Stimulated activated CD8-positive, alpha-beta memory T cell treated with anti-CD3 and anti-CD28 coated beads, Interleukin-2, amount 100 ng/mL, for 48 hours (primary cell): Measurements from ENCODE around the gene FOLR1.
"Not testable (repeated sequence)": the region's sequence is repeated elsewhere in the genome, so short reads cannot be mapped to it uniquely, and the experiment has no call there.

Source experiments
- DNase-seq, 2 donors: peaks; one replicate each; pipeline ENCODE4 v3.0.0-alpha.2; 2020; ENCODE audit warnings: low read depth in 2 of 2

The FOLR1 gene

DNA sequence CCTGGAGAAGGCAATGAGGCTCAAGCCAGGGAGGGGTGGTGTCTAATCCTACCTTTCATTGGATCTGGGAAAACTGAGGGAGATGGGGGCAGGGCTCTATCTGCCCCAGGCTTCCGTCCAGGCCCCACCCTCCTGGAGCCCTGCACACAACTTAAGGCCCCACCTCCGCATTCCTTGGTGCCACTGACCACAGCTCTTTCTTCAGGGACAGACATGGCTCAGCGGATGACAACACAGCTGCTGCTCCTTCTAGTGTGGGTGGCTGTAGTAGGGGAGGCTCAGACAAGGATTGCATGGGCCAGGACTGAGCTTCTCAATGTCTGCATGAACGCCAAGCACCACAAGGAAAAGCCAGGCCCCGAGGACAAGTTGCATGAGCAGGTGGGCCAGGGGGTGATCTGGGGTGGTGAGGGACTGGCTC lies at the start of gene FOLR1:
FOLR1 (plus strand) TSS at position 180 of the 421 bp plus-strand sequence; CDS start at position 214, 34 bp downstream.
- DNase-seq, result no peak

DNA sequence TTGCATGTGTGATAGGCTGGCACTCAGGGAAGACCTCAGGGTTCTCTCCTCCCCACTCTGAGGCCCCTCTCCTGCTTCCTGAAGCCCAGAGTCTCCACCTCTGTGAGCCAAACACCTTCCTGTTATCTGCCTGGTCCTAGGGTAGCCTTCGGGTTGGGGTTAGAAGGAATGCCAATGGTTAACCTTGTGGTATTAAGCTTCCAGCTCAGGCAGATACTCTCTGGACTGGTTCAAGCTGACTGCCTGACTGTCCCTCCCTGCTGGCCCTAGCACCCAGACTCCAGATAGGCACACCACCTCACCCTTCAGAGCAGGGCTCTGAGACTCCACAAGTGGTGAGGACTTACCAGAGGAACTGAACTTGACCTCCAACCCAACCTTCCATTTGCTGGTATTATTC lies 49.4 kb upstream of the FOLR1 start:
- DNase-seq, result not testable (repeated sequence)

DNA sequence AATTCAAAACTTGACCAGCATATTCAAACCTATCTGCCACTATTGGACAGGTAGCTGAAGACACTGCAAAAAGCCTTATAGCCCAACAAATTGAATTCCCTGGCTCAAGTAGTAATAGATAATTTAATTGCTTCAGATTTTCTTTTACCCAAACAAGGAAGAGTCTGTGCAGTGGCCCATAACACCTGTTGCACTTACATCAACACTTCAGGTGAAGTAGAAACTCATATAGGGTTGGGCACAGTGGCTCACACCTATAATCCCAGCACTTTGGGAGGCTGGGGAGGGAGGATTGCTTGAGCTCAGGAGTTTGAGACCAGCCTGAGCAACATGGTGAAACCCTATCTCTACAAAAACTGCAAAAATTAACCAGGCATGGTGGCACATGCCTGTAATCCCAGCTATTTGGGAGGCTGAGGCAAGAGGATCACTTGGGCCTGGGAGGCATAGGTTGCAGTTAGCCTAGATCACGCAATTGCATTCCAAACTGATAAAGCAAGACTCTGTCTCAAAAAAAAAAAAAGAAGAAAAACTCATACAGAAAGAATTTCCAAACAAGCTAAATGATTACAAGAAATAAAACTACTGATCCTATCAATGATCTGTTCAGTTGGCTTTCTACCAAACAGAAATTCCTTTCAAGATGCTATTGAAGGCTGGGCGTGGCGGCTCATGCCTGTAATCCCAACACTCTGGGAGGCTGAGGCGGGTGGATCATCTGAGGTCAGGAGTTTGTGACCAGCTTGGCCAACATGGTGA lies 47.0 kb upstream of the FOLR1 start:
- DNase-seq, result no peak

GRCh38 chr11:72146625-72147024 lies 45.3 kb upstream of the FOLR1 start:
- no peak for DNase-seq

DNA sequence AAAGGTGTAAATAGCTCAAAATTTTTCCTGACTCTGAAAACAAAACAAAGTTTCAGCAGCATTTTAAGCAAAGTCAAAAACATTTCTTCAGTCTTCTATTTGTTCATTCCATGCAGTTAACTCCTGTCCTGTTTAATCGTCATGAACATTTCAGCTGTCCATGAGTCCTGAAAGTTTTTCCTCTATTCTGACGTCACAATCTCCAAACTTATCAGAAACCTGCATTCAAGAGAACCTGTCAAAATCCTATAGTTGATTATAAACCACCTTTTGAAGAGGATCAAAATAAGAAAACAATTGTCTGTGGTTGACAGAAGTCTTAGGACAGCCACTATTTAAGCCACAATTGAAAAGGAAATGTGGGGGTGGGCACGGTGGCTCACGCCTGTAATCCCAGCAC lies 41.1 kb upstream of the FOLR1 start:
- DNase-seq, result no peak

- DNase-seq, result not testable (repeated sequence)
These were observed 38.1 kb upstream of the FOLR1 start for GRCh38 chr11:72153874-72154273.

- DNase-seq, result no peak
These were observed 37.1 kb upstream of the FOLR1 start for GRCh38 chr11:72154816-72155215.

GRCh38 chr11:72155751-72156150 lies 36.2 kb upstream of the FOLR1 start:
- no peak for DNase-seq

DNA sequence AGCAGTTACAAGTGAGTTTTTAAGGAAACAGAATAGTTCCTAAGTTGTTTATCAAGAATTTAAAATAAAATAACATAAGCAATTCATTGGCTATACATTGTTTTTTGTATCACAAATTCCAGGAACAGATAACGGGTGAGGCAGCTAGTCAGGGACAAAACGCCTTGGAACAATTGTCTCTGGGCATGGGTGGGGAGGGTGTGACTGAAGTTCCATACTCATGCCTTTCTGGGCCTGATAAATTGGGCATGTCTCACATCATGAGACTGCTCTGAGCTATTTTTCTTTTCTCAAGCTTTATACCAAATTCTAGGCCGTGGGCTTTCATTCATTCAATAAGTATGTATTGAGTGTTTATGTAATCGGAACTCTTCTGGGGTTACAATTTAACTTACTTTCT lies 34.8 kb upstream of the FOLR1 start:
- DNase-seq, result no peak

GRCh38 chr11:72160319-72160718 lies 31.6 kb upstream of the FOLR1 start:
- no peak for DNase-seq

- no peak for DNase-seq
These were observed 28.9 kb upstream of the FOLR1 start for GRCh38 chr11:72162891-72163492.

DNA sequence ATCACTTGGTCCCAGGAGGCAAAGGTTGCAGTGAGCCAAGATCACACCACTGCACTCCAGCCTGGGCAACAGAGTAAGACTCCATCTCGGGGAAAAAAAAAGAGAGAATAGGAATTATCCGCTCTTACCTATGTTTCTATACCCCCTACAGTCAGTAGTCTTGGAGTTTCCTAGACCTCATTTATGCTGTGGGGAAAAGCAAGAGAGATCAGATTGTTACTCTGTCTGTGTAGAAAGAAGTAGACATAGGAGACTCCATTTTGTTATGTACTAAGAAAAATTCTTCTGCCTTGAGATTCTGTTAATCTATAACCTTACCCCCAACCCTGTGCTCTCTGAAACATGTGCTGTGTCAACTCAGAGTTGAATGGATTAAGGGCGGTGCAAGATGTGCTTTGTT lies 27.8 kb upstream of the FOLR1 start:
- not testable (repeated sequence) for DNase-seq

GRCh38 chr11:72169046-72169555 lies 22.8 kb upstream of the FOLR1 start:
- DNase-seq, result not testable (repeated sequence)

DNA sequence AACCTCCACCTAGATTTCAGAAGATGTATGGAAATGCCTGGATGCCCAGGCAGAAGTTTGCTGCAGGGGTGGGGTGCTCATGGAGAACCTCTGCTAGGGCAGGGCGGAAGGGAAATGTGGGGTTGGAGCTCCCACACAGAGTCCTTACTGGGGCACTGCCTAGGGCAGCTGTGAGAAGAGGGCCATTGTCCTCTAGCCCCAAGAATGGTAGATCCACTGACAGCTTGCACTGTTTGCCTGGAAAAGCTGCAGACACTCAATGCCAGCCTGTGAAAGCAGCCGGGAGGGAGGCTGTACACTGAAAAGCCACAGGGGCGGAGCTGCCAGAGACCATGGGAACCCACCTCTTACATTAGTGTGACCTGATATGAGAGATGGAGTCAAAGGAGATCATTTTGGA lies 22.2 kb upstream of the FOLR1 start:
- DNase-seq, result not testable (repeated sequence)

GRCh38 chr11:72172043-72172442 lies 19.9 kb upstream of the FOLR1 start:
- DNase-seq, result not testable (repeated sequence)

GRCh38 chr11:72173291-72173690 lies 18.6 kb upstream of the FOLR1 start:
- DNase-seq, result no peak

GRCh38 chr11:72174302-72175070 lies 17.5 kb upstream of the FOLR1 start:
- DNase-seq, result no peak

GRCh38 chr11:72177656-72178055 lies 14.3 kb upstream of the FOLR1 start:
- DNase-seq, result no peak

DNA sequence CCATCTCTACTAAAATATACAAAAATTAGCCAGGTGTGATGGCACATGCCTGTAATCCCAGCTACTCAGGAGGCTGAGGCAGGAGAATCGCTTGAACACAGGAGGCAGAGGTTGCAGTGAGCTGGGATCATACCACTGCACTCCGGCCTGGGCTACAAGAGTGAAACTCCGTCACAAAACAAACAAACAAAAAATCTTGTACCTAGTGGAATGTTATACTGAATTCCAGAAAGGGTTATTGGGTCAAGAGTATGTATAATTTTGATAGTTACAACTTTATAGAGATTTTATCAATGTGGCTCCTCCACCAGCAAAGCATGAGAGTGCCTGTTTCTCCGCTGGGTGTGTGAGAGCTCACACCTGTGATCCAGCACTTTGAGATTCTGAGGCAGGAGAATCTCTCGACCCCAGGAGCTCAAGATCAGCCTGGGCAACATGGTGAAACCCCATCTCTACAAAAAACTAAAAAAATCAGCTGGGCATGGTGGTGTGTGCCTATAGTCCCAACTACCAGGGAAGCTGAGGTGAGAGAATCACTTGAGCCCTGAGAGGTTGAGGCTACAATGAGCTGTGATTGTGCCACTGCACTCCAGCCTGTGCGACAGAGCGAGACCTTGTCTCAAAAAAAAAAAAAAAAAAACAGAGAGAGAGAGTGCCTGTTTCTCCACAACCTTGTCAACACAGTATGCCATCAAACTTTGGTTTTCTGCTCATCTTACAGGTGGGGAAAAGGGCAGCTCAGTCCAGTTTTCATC lies 12.7 kb upstream of the FOLR1 start:
- DNase-seq, result no peak

DNA sequence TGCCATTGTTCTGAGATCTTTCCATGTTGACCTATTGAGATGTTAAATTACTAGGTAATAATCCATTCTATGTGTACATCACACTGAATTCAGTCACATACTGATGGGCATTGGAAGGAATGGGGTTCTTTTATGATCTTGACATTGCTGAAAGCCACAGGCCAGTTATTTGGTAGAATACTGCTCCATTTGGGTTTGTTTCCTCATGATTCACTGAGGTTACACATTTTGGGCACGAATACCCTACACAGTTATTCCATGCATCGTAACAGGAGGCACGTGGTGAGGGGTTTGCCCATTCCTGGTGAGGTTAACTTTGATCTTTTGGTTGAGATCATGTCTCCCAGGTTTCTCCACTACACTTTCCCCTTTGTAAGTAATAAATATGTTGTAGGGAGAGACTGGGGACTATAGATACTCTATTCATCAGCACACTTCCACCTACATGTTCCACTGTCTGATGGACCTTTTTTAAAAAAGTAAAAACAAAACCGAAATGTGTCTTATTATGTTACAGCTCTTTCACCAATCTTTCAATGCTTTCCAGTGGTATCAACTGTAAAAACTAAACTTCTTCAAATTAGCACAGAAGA lies 12.0 kb upstream of the FOLR1 start:
- DNase-seq, result no peak

DNA sequence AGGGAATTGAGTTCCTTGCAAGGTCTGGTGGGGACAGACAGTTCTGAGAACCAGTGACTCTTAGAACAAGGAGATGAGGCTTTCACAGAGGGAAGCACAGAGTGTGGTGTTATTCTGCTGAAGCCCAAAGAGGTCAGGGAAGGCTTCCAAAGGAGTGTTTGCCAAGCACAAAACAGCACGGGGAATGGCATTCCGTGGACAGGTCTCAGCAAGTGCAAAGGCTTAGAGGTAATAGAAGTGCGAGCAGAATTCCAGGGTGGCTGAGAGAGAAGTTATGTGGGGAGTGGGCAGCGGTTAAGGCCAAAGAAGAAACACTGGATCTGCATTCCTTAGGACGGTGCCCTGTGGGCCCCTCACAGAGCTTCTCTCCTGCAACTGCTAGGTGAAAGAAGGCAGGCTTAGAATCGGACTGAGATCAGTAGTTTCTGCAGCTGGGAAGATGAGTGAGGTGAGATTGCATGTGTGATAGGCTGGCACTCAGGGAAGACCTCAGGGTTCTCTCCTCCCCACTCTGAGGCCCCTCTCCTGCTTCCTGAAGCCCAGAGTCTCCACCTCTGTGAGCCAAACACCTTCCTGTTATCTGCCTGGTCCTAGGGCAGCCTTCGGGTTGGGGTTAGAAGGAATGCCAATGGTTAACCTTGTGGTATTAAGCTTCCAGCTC lies 10.9 kb upstream of the FOLR1 start:
- DNase-seq, result not testable (repeated sequence)
